Osteoblast (primary cell): ENCODE measurements around the gene FNDC3B. TPM values are rescaled to one million over a fixed set of nuclear protein-coding genes. Genes with fewer than 3 reads are reported as not detected.

Source experiments
- DNase-seq: peaks from one replicate; pipeline ENCODE4 v3.0.0; 2011; ENCODE audit warnings: low spot score, mixed read lengths; ENCODE audit not compliant: insufficient read length; ENCODE audit errors: missing footprints
- H2AFZ ChIP-seq: 2 replicates; pipeline ENCODE4 v1.6.0; 2011; ENCODE audit warnings: mild to moderate bottlenecking, low read length
- H3K27ac ChIP-seq: 2 replicates; pipeline ENCODE4 v1.5.1; 2011; ENCODE audit warnings: mild to moderate bottlenecking, low read depth, low read length, moderate library complexity
- H3K27me3 ChIP-seq: 2 replicates; pipeline ENCODE4 v1.6.0; 2012; ENCODE audit warnings: mild to moderate bottlenecking, control low read depth, inconsistent platforms, low read length, moderate library complexity; ENCODE audit not compliant: insufficient read depth
- H3K36me3 ChIP-seq: 2 replicates; pipeline ENCODE4 v1.5.1; 2011; ENCODE audit warnings: mild to moderate bottlenecking, low read length, control low read depth, moderate library complexity; ENCODE audit not compliant: insufficient read depth
- H3K4me1 ChIP-seq: 2 replicates; pipeline ENCODE4 v1.5.1; 2011; ENCODE audit warnings: mild to moderate bottlenecking, low read length, control low read depth, moderate library complexity; ENCODE audit not compliant: insufficient read depth
- H3K4me2 ChIP-seq: 2 replicates; pipeline ENCODE4 v1.6.0; 2011; ENCODE audit warnings: mild to moderate bottlenecking, low read length; ENCODE audit not compliant: insufficient read depth
- H3K4me3 ChIP-seq: fragments of 200-600 bp; sonication (generic); 3 replicates; pipeline ENCODE4 v1.5.1; 2012; ENCODE audit warnings: mild to moderate bottlenecking, low read length, inconsistent platforms; ENCODE audit not compliant: insufficient read depth
- H3K79me2 ChIP-seq: 2 replicates; pipeline ENCODE4 v1.6.0; 2012; ENCODE audit warnings: mild to moderate bottlenecking, low read length, control low read depth, inconsistent platforms; ENCODE audit not compliant: insufficient read depth
- H3K9me3 ChIP-seq: 2 replicates; pipeline ENCODE4 v1.5.1; 2011; ENCODE audit warnings: low read depth, low read length, control low read depth
- H4K20me1 ChIP-seq: 2 replicates; pipeline ENCODE4 v1.6.0; 2012; ENCODE audit warnings: mild to moderate bottlenecking, low read length, control low read depth; ENCODE audit not compliant: insufficient read depth
- total RNA-seq: library from RNA; depleted of rRNA; stranded (reverse); fragments of >200 nt; gene quantifications from 2 replicates; pipeline ENCODE4 v1.2.3, GENCODE V29; 2012
- TF ChIP-seq, protein P1 (sequence below): IDR thresholded peaks from 2 replicates; pipeline ENCODE4 v1.5.1; 2011; ENCODE audit warnings: mild to moderate bottlenecking, low read depth, low read length, moderate library complexity; ENCODE audit errors: extremely low read depth

FNDC3B gene
- total RNA-seq, 1 donor = 179 TPM

DNA sequence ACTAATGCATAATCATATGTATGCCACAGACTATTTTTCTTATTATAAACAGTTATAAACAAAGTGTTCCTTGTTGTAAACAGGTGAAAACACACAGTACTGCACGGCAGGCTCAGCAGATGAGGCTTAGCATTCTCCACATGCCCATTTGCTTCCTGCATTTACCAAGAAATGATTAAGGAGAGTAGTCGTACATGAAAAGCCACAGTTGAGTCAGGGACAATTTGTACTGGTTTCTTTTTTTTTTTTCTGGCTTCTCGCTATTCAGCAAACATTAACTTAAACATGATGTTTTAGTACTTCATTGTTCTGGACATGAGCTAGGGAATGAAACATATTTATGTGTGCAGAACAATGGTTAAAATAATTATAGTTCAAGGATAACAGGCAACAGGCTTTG, 345.5 kb downstream of the FNDC3B start:
- DNase-seq = no peak
- Histone ChIP-seq H3K4me2 (no peak overlapping the region), H3K4me1 (peaks cover 4% of the 10 kb centered on the region), H4K20me1 (peaks cover 17% of the 10 kb centered on the region), H3K36me3 (peaks cover 15% of the 10 kb centered on the region), H3K27ac (no peak overlapping the region), H3K4me3 (no peak overlapping the region), H3K79me2 (peaks cover 41% of the 10 kb centered on the region), H3K27me3 (no peaks in the 10 kb centered on the region), H3K9me3 (no peaks in the 10 kb centered on the region), H2AFZ (no peak overlapping the region)
- TF ChIP-seq, protein P1, sequence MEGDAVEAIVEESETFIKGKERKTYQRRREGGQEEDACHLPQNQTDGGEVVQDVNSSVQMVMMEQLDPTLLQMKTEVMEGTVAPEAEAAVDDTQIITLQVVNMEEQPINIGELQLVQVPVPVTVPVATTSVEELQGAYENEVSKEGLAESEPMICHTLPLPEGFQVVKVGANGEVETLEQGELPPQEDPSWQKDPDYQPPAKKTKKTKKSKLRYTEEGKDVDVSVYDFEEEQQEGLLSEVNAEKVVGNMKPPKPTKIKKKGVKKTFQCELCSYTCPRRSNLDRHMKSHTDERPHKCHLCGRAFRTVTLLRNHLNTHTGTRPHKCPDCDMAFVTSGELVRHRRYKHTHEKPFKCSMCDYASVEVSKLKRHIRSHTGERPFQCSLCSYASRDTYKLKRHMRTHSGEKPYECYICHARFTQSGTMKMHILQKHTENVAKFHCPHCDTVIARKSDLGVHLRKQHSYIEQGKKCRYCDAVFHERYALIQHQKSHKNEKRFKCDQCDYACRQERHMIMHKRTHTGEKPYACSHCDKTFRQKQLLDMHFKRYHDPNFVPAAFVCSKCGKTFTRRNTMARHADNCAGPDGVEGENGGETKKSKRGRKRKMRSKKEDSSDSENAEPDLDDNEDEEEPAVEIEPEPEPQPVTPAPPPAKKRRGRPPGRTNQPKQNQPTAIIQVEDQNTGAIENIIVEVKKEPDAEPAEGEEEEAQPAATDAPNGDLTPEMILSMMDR = no peak

DNA sequence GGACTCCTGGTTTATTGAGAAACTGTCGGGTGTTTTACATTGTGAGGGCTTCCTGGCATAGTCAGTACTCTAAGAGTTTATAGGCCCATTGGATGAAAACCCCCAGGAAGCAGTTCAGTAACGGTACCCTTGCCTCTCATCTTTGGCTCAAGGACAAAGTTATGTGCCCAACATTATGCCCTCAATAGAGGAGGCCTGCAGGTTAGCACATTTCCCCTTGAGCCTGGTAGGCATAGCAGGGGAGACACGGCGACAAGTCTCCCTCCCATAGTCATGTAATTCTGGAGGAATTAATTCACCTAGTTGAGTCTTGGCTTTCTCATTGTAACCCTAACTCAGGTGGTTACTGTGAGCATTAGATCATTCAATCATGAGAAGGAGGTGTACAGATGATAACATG, 348.4 kb downstream of the FNDC3B start:
- H3K9me3 ChIP-seq = no peaks in the 10 kb centered on the region
- no peak overlapping the region for H3K27ac ChIP-seq
- no peaks in the 10 kb centered on the region for H3K27me3 ChIP-seq
- peaks cover 25% of the 10 kb centered on the region for H3K4me1 ChIP-seq
- DNase-seq = no peak
- H3K36me3 ChIP-seq = peaks cover 3% of the 10 kb centered on the region
- H4K20me1 ChIP-seq = peaks cover 28% of the 10 kb centered on the region
- peaks cover 31% of the 10 kb centered on the region for H3K79me2 ChIP-seq
- H3K4me3 ChIP-seq = no peak overlapping the region
- TF ChIP-seq, protein P1 = no peak
- H2AFZ ChIP-seq = no peak overlapping the region
- no peak overlapping the region for H3K4me2 ChIP-seq

DNA sequence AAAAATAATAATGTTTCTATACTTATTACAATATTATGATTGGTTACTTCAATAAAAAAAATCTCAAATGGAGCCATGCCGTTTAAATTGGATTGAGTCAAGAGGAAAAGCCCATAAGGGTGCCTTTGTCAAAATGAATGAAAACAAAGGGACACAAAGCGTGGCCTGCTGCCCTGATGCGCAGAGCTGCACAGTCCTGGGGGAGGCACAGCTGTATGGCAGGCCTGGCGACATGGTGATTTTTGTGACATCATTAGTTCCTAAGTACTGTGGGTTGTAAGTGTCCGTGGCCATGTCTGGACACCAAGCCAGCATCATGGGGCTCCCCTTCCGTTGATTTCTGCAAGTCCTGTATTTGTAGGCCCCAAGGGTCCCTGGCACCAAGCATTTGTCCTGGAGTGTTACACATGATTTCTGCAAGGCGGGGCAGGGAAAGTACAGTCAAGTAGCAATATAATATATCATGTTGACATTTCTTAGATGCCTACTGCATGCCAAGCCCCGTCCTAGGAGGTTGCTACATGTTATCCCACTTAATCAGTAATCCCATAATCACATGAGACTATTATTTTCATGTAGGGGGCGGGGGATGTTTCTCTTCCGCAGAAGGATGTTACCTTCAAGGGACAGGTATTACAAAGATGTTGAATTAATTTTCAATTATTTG, 349.2 kb downstream of the FNDC3B start:
- TF ChIP-seq, protein P1 = no peak
- DNase-seq = no peak

DNA sequence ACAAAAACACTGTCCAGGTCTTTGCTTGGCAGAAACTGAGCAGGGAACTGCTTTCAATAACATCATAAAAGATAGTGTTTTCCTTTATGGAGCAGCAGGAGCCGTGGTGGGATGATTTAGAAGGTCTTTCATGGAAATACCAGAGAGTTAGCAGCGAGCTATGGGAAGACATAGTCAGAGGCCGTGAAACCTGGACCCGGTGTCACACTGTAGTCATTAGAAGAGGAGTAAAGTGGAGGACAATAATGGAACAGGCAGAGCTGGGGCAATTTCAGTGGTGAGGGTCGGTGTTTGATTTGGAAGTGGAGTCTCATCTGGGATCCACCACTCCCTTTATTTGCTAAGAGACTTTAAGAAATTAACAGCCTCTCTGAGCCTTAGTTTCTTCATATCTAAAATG, 351.4 kb downstream of the FNDC3B start:
- H3K4me3 ChIP-seq = no peak overlapping the region
- peaks cover 18% of the 10 kb centered on the region for H4K20me1 ChIP-seq
- no peak for DNase-seq
- H3K4me2 ChIP-seq = peak overlapping the region; percentile 67
- H2AFZ ChIP-seq = no peak overlapping the region
- TF ChIP-seq, protein P1 = no peak
- peaks cover 16% of the 10 kb centered on the region for H3K79me2 ChIP-seq
- peaks cover 25% of the 10 kb centered on the region for H3K4me1 ChIP-seq
- no peaks in the 10 kb centered on the region for H3K9me3 ChIP-seq
- H3K27me3 ChIP-seq = no peaks in the 10 kb centered on the region
- H3K36me3 ChIP-seq = no peaks in the 10 kb centered on the region
- peak overlapping the region; percentile 87 for H3K27ac ChIP-seq

More for the DNA sequence above, 349.2 kb downstream of the FNDC3B start:
- Histone ChIP-seq H3K27ac (no peak overlapping the region), H3K9me3 (no peaks in the 10 kb centered on the region), H3K27me3 (no peaks in the 10 kb centered on the region), H2AFZ (no peak overlapping the region), H3K4me1 (peaks cover 25% of the 10 kb centered on the region), H4K20me1 (peaks cover 23% of the 10 kb centered on the region), H3K79me2 (peaks cover 27% of the 10 kb centered on the region), H3K4me2 (no peak overlapping the region), H3K36me3 (peaks cover under 1% of the 10 kb centered on the region), H3K4me3 (no peak overlapping the region)
